Measurements from ENCODE around the gene ELL.

ELL gene

DNA sequence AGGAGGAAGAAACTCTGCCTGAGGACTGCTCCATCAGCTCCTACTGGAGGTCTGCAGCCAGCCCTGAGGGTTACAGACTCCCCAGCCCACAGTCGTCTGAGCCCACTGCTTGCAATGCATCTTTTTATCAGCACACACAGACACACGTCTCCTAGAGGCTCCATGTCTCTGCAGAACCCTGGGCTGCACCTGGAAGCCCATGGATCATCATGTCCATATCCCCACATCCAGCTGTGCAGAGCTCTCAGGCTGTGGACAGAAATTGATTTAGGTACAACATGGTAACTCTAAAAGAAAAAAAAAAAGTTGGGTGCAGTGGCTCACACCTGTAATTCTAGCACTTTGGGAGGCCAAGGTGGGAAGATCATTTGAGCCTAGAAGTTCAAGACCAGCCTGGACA is 51.1 kb downstream of the ELL start:
- Histone ChIP-seq H3K36me3 (ENCODE audit: control insufficient read depth, insufficient read depth, low read length) (peaks cover 18% of the 10 kb centered on the region), H3K27me3 (replicated peaks; ENCODE audit: control insufficient read depth, insufficient read depth, low read length, poor library complexity, severe bottlenecking) (no peaks in the 10 kb centered on the region), H3K27ac (ENCODE audit: insufficient read depth, low read length, poor library complexity, severe bottlenecking) (no peak overlapping the region), H3K4me3 (ENCODE audit: insufficient read depth, low read depth, low read length, poor library complexity, severe bottlenecking) (no peak overlapping the region), H3K4me1 (ENCODE audit: control insufficient read depth, insufficient read depth, low read length, poor library complexity, severe bottlenecking) (peaks cover 17% of the 10 kb centered on the region), H3K9me3 (ENCODE audit: control insufficient read depth, low read length) (no peaks in the 10 kb centered on the region)
- DNase-seq = no peak

DNA sequence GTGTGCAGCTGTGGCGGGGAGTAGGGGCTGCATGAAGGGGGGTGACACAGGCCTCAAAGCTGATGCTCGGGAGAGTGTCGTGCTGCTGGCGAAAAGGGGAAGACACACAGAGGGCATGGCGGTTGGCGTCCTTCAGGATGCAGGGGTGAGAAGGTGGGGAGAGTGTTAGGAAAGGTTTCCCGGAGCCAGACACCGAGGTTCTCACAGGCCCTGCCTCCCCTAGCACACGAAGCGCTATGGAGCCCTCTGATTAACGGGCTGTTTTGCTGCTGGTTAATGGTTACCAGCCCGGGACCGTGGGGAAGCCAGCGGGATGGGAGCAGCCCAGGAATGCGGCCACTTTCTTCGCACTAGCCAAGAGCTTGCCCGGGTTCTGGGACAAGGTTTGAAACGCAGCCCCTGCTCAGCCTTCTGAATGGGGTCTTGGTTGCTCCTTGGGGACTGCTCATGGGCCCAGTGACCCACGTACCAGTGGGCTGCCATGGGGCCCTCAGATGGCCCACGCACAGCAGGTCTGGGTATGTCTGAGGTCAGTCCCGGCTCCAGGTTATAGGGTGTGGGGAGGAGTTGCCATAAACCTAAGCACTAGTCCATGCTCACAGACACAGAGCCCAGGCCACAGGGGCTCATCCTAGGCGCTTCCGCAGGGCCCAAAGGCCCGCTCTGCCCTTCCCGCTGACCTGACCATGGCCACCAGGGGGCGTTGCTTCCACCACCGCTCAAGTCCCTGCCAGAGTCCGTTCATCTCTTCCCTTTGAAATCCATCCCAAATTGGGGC is 52.6 kb downstream of the ELL start:
- Histone ChIP-seq H3K27ac (ENCODE audit: insufficient read depth, low read length, poor library complexity, severe bottlenecking) (no peak overlapping the region), H3K27me3 (replicated peaks; ENCODE audit: control insufficient read depth, insufficient read depth, low read length, poor library complexity, severe bottlenecking) (no peaks in the 10 kb centered on the region), H3K4me3 (ENCODE audit: insufficient read depth, low read depth, low read length, poor library complexity, severe bottlenecking) (no peak overlapping the region), H3K36me3 (ENCODE audit: control insufficient read depth, insufficient read depth, low read length) (peaks cover 33% of the 10 kb centered on the region), H3K4me1 (ENCODE audit: control insufficient read depth, insufficient read depth, low read length, poor library complexity, severe bottlenecking) (peaks cover 5% of the 10 kb centered on the region), H3K9me3 (ENCODE audit: control insufficient read depth, low read length) (no peaks in the 10 kb centered on the region)
- DNase-seq = peak; percentile 27 to 55 (median 41)

DNA sequence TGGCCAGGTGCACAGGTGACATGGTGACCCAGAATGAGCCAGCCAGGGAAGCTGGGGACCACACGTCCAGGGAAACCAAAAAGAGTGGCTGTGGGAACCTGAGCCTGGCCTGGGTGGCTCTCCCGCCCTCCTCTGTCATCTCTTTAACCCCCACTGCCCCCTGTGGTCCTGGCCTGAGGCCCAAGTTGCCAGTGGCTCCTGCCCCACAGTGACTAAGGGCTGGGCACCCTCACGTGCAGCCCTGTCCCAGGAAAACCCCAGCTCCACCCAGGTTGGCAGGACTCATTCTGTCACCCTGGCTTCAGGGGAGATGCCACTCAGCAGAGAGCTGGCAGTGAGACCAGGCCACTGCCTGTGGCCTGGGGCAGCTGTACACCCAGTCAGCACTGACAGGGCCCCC is 53.4 kb downstream of the ELL start:
- H3K9me3 ChIP-seq (ENCODE audit: control insufficient read depth, low read length) = no peaks in the 10 kb centered on the region
- peaks cover 37% of the 10 kb centered on the region for H3K36me3 ChIP-seq (ENCODE audit: control insufficient read depth, insufficient read depth, low read length)
- H3K27me3 ChIP-seq (replicated peaks; ENCODE audit: control insufficient read depth, insufficient read depth, low read length, poor library complexity, severe bottlenecking) = no peaks in the 10 kb centered on the region
- no peak overlapping the region for H3K27ac ChIP-seq (ENCODE audit: insufficient read depth, low read length, poor library complexity, severe bottlenecking)
- H3K4me1 ChIP-seq (ENCODE audit: control insufficient read depth, insufficient read depth, low read length, poor library complexity, severe bottlenecking) = no peaks in the 10 kb centered on the region
- no peak for DNase-seq
- no peak overlapping the region for H3K4me3 ChIP-seq (ENCODE audit: insufficient read depth, low read depth, low read length, poor library complexity, severe bottlenecking)

DNA sequence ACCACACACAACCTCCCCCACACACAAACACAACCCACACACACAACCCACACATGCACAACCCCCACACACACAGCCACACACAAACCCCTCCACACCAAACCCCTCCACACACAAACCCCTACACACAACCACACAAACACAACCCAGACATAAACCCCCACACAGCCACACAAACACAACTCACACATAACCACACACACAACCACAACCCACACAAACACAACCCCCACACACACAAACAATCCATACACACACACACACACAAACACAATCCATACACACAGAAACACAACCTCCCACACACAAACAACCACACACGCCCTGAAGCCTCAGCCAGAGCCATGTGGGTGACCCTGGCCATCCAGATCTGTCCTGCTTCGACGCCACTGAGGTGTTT is 53.9 kb downstream of the ELL start:
- no peak for DNase-seq
- no peak overlapping the region for H3K27ac ChIP-seq (ENCODE audit: insufficient read depth, low read length, poor library complexity, severe bottlenecking)

DNA sequence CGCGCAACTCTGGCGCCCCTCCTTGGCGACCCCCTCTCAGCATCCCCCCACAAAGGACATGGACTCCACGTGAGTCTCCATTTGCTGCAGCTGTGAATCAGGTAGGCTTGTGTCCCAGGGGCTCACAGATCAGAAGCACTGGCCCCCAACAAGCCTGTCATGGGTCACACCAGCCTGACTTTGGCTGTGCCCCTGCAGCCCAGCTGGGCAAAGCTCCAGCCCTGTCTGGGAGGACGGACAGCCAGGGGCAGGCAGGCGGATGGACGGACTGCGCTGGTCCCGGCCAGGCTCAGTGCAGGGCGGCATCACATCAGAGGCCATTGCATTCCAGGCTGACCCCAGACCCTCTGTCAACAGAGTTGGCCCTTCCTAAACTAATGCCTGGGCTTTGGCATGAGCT is 55.5 kb downstream of the ELL start:
- no peak overlapping the region for H3K4me3 ChIP-seq (ENCODE audit: insufficient read depth, low read depth, low read length, poor library complexity, severe bottlenecking)
- peaks cover 36% of the 10 kb centered on the region for H3K36me3 ChIP-seq (ENCODE audit: control insufficient read depth, insufficient read depth, low read length)
- no peak for DNase-seq
- no peaks in the 10 kb centered on the region for H3K4me1 ChIP-seq (ENCODE audit: control insufficient read depth, insufficient read depth, low read length, poor library complexity, severe bottlenecking)
- H3K9me3 ChIP-seq (ENCODE audit: control insufficient read depth, low read length) = no peaks in the 10 kb centered on the region
- H3K27me3 ChIP-seq (replicated peaks; ENCODE audit: control insufficient read depth, insufficient read depth, low read length, poor library complexity, severe bottlenecking) = no peaks in the 10 kb centered on the region
- no peak overlapping the region for H3K27ac ChIP-seq (ENCODE audit: insufficient read depth, low read length, poor library complexity, severe bottlenecking)

More for the DNA sequence above, 53.9 kb downstream of the ELL start:
- peaks cover 37% of the 10 kb centered on the region for H3K36me3 ChIP-seq (ENCODE audit: control insufficient read depth, insufficient read depth, low read length)
- no peaks in the 10 kb centered on the region for H3K27me3 ChIP-seq (replicated peaks; ENCODE audit: control insufficient read depth, insufficient read depth, low read length, poor library complexity, severe bottlenecking)
- no peak overlapping the region for H3K4me3 ChIP-seq (ENCODE audit: insufficient read depth, low read depth, low read length, poor library complexity, severe bottlenecking)
- H3K4me1 ChIP-seq (ENCODE audit: control insufficient read depth, insufficient read depth, low read length, poor library complexity, severe bottlenecking) = no peaks in the 10 kb centered on the region
- no peaks in the 10 kb centered on the region for H3K9me3 ChIP-seq (ENCODE audit: control insufficient read depth, low read length)

DNA sequence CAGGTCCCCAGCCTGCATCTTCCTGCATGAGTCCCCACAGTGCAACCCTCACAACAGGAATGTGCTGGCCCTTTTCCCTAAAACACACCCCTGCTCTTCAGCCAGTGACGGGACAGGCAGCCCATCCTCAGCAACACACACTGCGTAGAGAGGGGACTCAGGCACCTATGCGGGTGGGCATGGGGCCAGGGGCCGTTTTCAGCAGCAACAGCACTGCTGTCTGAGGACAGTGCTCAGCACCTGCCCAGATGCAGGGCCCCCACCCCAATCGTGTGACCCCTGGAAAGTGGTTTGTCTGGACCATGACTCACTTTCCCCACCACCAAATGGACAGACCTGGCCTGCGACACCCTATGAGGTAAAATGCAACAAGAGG is 55.9 kb downstream of the ELL start:
- H3K4me3 ChIP-seq (ENCODE audit: insufficient read depth, low read depth, low read length, poor library complexity, severe bottlenecking) = no peak overlapping the region
- H3K27ac ChIP-seq (ENCODE audit: insufficient read depth, low read length, poor library complexity, severe bottlenecking) = no peak overlapping the region
- peaks cover 35% of the 10 kb centered on the region for H3K36me3 ChIP-seq (ENCODE audit: control insufficient read depth, insufficient read depth, low read length)
- H3K27me3 ChIP-seq (replicated peaks; ENCODE audit: control insufficient read depth, insufficient read depth, low read length, poor library complexity, severe bottlenecking) = no peaks in the 10 kb centered on the region
- H3K9me3 ChIP-seq (ENCODE audit: control insufficient read depth, low read length) = no peaks in the 10 kb centered on the region
- H3K4me1 ChIP-seq (ENCODE audit: control insufficient read depth, insufficient read depth, low read length, poor library complexity, severe bottlenecking) = no peaks in the 10 kb centered on the region
- no peak for DNase-seq

DNA sequence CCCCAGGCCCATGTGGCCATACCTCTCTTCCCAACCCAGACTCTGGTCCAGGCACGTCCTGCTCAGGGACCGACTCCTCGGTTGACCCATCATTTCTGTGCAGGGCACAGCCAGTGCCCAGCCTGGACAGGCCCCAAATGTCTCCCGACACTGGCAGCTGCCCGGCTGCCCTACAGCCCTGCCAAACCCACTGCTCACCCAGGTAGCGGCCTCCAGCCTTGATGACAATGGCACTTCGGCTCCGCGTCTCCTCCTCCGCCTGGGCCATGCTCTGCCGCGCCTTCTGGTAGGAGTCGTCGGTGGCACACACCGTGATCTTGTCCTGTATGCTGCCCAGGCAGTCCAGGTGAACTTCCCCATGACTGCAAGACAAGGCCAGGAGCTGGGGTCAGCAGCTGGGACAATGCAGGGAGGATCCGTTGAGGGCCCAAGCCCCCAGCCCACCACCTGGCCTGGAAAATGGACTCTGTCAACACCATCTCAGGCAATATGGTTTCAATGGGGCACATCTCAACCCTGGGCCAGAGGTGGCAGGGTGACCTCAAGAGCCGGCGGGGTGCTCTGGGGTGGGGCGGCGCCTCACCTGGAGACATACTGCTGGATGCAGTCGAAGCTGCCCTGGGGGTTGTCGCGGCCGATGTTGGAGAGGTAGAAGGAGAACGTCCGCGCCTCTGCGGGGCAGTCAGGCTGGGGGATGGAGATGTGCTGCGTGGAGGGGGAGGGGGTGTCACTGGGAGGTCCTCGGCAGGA is 56.5 kb downstream of the ELL start:
- no peak for DNase-seq
- no peak overlapping the region for H3K27ac ChIP-seq (ENCODE audit: insufficient read depth, low read length, poor library complexity, severe bottlenecking)
- no peaks in the 10 kb centered on the region for H3K9me3 ChIP-seq (ENCODE audit: control insufficient read depth, low read length)
- H3K4me3 ChIP-seq (ENCODE audit: insufficient read depth, low read depth, low read length, poor library complexity, severe bottlenecking) = no peak overlapping the region
- no peaks in the 10 kb centered on the region for H3K27me3 ChIP-seq (replicated peaks; ENCODE audit: control insufficient read depth, insufficient read depth, low read length, poor library complexity, severe bottlenecking)
- H3K4me1 ChIP-seq (ENCODE audit: control insufficient read depth, insufficient read depth, low read length, poor library complexity, severe bottlenecking) = no peaks in the 10 kb centered on the region
- H3K36me3 ChIP-seq (ENCODE audit: control insufficient read depth, insufficient read depth, low read length) = peaks cover 36% of the 10 kb centered on the region

DNA sequence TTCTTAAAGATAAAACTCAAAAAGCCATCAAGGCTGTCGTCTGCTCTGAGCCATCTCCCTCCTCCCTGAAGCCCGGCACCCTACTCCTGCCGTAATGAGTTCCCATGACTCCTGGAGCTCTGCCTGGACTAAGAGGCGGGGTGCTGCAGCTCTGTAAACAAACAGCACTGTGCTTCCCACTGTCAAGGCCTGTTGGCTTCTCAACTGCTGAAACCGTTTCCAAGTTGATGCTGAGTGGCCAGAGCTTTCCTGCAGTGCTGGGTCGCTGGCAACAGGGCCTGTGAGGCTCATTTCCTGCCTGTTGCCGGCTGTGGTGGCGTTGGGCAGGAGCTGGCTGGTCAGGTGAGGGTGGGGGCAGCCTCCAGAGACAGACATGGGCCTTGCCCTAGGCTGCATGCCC is 57.2 kb downstream of the ELL start:
- Histone ChIP-seq H3K4me1 (ENCODE audit: control insufficient read depth, insufficient read depth, low read length, poor library complexity, severe bottlenecking) (no peaks in the 10 kb centered on the region), H3K27me3 (replicated peaks; ENCODE audit: control insufficient read depth, insufficient read depth, low read length, poor library complexity, severe bottlenecking) (no peaks in the 10 kb centered on the region), H3K27ac (ENCODE audit: insufficient read depth, low read length, poor library complexity, severe bottlenecking) (no peak overlapping the region), H3K4me3 (ENCODE audit: insufficient read depth, low read depth, low read length, poor library complexity, severe bottlenecking) (no peak overlapping the region), H3K9me3 (ENCODE audit: control insufficient read depth, low read length) (no peaks in the 10 kb centered on the region), H3K36me3 (ENCODE audit: control insufficient read depth, insufficient read depth, low read length) (peaks cover 41% of the 10 kb centered on the region)
- no peak for DNase-seq

DNA sequence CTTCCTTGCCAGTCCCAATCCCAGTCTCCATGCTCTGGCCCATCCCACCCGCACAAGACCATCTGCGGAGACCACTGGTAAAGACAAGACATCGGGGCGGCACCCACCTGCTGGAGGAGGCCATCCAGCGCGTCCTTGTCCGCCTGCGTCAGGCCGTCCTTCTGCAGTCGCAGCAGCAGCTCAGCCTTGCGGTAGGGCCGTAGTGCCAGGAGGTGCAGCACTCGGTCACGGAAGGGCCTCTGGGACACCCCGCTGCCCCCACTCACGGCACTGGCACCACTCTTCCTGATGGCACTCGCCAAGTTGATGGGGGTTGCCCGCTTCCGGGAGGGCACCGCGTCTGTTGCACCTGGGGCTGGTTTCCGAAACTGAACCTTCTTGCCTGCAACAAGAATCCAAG is 60.4 kb downstream of the ELL start:
- no peaks in the 10 kb centered on the region for H3K4me1 ChIP-seq (ENCODE audit: control insufficient read depth, insufficient read depth, low read length, poor library complexity, severe bottlenecking)
- no peaks in the 10 kb centered on the region for H3K27me3 ChIP-seq (replicated peaks; ENCODE audit: control insufficient read depth, insufficient read depth, low read length, poor library complexity, severe bottlenecking)
- no peak overlapping the region for H3K27ac ChIP-seq (ENCODE audit: insufficient read depth, low read length, poor library complexity, severe bottlenecking)
- H3K4me3 ChIP-seq (ENCODE audit: insufficient read depth, low read depth, low read length, poor library complexity, severe bottlenecking) = no peak overlapping the region
- peaks cover 69% of the 10 kb centered on the region for H3K36me3 ChIP-seq (ENCODE audit: control insufficient read depth, insufficient read depth, low read length)
- DNase-seq = no peak
- H3K9me3 ChIP-seq (ENCODE audit: control insufficient read depth, low read length) = no peaks in the 10 kb centered on the region

DNA sequence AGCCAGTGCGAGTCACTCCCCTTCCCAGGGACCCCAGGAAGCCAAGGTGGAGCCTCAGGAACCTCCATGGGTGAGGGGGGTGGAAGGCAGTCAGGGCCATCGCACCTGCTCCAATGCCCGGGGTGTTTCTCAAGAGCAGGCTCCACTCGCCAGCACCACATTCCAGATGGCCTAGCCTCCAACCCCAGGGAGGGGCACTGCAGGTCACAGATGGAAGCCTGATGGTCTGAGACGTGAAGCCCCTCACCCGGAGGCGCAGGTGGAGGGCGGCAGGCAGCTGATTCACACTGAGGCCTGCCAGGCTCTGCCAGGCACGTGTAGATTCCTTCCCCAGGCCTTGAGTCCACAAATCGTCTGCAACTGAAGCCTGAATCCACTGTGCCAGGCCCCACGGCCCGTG is 61.0 kb downstream of the ELL start:
- DNase-seq = no peak
- Histone ChIP-seq H3K36me3 (ENCODE audit: control insufficient read depth, insufficient read depth, low read length) (peaks cover 74% of the 10 kb centered on the region), H3K27ac (ENCODE audit: insufficient read depth, low read length, poor library complexity, severe bottlenecking) (no peak overlapping the region), H3K4me3 (ENCODE audit: insufficient read depth, low read depth, low read length, poor library complexity, severe bottlenecking) (no peak overlapping the region), H3K4me1 (ENCODE audit: control insufficient read depth, insufficient read depth, low read length, poor library complexity, severe bottlenecking) (no peaks in the 10 kb centered on the region), H3K27me3 (replicated peaks; ENCODE audit: control insufficient read depth, insufficient read depth, low read length, poor library complexity, severe bottlenecking) (no peaks in the 10 kb centered on the region), H3K9me3 (ENCODE audit: control insufficient read depth, low read length) (no peaks in the 10 kb centered on the region)

All from effector memory CD4-positive, alpha-beta T cell (primary cell).